NCI-H2081 (cell line): ENCODE data around the gene LRMDA.
A peak's percentile ranks its signal among the peaks of the same experiment; 100 is the strongest.

Experiments
- DNase-seq, 2 experiments: peaks; one replicate each; lab custom pipeline; 2025; lab: John Stamatoyannopoulos, UW

Gene LRMDA

GRCh38 chr10:75444781-75445386 is 13.5 kb downstream of the LRMDA start:
- DNase-seq: no peak

GRCh38 chr10:75446508-75446907 is 15.1 kb downstream of the LRMDA start:
- DNase-seq: no peak

GRCh38 chr10:75448166-75448565 is 16.7 kb downstream of the LRMDA start:
- no peak for DNase-seq

GRCh38 chr10:75449382-75450074 is 18.1 kb downstream of the LRMDA start:
- DNase-seq: peak in 1 of 2 experiments; percentile 32

DNA sequence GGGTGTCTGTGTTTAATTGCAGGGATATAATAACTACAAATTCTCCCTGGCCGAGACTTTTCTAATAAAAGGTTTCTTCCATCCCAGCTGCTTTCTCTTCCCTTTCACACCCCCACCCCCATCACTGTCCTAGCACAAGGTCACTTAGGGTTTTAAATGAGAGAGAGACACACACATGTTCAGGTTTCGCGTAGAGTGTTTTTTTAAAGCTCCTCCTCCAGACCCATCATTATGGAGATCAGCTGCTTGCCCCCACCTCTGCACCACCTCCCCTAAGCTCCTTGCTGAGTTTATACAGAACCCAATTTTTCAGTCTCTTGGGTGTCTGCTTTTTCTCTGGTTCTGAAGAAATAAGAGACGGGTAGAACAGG is 18.6 kb downstream of the LRMDA start:
- peak in 1 of 2 experiments; percentile 32 for DNase-seq

- peak in 1 of 2 experiments; percentile 43 for DNase-seq
Measured at GRCh38 chr10:75450644-75451640, 19.5 kb downstream of the LRMDA start.

GRCh38 chr10:75451831-75452230 is 20.4 kb downstream of the LRMDA start:
- DNase-seq: no peak

DNA sequence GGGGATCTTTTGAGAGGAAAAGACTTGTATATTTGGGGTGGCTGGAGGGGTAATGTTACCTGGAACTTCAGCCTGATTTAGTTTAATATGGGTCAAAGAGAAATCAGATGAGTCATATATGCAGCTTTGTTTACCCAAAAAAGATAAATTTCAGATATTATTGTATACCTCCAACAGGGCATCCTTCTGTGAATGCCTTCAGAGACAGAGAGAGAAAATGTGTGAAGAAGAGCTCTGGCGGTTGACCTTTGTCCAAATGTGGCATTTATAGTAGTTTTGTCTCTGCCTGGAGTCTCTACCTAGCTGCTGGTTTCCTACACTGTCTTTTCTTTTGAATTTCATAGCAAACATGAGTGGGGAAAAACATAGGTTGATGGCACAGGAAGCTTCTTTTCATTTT is 21.6 kb downstream of the LRMDA start:
- no peak for DNase-seq

DNA sequence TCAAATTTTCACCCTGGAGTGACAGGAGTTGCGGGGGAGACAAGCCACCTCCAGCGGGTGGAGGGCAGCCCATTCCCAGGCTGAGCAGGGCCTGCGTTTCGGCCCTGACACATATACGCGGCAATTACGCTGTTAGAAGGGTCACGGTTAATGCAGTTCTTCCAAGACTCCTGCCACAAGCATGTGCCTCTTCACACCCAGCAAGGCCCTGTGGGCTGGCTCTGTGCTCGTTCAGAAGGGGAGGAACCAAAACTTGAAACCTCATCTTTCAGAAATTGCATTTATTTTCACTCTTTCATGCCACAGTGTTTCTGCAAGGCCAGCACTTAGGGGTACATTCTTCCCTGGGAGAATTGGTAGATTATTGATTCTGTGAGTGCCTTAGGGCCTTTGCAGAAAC is 24.7 kb downstream of the LRMDA start:
- no peak for DNase-seq

- DNase-seq: no peak
Measured at GRCh38 chr10:75460059-75460458, 28.6 kb downstream of the LRMDA start.

GRCh38 chr10:75461672-75462649 is 30.5 kb downstream of the LRMDA start:
- peak in 1 of 2 experiments; percentile 27 for DNase-seq

- DNase-seq: no peak
Measured at GRCh38 chr10:75462865-75463264, 31.4 kb downstream of the LRMDA start.

DNA sequence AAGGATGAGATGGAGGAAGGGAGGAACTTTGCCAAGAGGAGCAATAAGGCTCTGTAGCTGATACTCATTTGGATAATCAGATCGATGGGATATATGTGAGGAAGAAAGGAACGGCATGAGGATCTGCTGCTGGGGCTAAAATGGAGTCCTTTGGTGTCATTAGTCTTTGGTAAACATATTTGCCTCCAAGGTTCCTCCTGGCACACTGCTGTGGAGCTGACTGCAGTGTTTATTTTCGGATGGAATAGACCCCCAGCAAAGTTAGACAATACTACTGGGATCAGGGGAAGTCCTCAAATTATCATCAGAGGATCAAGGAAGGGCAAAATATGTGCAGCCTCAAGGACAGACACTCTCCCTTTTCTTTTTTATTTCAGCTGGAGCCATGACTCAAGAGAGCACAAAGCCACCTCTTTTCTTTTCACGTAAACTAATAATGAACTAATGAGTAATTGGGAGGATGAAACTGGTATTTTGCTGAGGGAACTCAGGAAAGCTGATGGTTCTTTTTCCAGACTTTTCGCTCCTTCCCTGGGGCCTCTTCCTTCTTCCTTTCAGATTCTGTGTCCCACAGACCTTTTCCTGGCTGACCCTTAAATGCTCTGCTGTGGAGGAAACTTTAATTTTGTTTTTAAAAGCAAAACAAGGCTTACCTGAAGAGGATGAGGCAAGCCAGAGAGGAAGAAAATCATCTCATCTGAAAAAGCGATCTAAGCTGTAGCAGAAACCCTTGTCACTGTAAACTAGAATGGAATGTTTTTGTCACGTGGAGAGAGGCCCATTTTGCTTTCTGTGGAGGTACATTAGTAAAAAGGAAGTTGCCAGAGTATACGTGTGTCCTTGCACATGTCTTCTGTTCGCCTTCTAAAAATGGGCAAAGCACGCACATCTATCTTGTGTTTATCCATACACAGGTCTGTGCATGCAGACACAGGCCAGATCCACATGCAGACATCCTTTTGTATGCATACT is 33.3 kb downstream of the LRMDA start:
- DNase-seq: no peak

- DNase-seq: no peak
Measured at GRCh38 chr10:75465450-75465827, 34.0 kb downstream of the LRMDA start.

DNA sequence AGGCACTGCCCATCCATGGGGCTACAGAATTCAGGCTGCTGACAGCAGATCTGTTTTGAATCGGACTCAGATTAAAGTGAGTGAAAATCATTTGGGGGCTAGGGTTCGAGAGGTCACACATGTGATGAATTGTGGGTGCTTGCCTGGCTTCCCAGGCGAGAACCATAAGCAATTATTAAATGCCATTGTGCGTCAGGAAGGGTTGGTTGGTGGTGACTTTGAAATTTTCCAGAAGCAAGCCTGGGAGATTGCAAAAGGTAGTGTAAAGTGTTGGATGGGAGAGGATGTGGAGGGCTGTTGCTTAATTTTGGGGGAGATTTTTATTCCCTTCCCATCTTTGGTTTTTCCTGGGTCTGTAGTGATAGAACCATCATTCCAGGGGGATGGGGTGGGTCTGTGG is 34.6 kb downstream of the LRMDA start:
- no peak for DNase-seq

GRCh38 chr10:75466886-75467285 is 35.5 kb downstream of the LRMDA start:
- no peak for DNase-seq

DNA sequence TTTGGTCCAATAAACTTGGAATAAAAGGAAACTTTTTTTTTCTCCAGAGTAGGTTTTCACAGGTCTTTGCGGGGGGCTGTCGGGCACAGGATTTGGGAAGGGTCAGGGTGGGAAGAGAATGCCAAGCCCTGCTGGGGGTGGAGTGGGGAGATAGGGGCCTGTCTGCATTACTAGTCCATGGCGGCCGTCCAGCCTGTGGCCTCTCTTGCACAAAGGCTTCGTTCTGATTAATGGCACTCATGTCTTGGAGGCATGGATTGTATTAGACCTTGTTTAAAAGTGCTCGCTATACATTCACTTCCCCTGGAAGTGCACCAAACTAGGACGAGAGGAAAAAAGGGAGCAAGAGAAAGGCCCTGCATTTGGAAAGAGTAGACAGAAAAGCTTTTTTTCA is 37.2 kb downstream of the LRMDA start:
- DNase-seq: no peak

- no peak for DNase-seq
Measured at GRCh38 chr10:75469006-75469616, 37.7 kb downstream of the LRMDA start.

DNA sequence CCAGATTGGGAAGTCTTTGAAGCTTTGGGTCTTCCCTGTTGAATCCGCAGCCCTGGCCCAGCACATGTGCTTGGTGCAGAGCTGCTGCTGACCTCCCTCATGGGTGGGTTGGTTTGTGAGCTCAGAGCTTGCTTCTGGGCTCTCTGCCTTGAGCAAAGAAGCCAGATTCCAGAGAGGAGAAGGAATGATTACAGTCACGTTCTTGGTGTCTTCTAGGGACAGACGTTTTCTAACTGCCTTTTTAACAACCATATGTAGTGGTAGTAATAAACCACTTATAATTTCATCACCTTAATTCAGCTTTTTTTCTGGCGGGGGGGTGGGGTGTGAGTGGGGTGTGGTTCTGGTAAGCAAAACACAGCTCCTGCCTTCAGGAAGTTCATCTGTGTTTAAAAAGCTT is 39.5 kb downstream of the LRMDA start:
- DNase-seq: no peak

- no peak for DNase-seq
Measured at GRCh38 chr10:75472685-75473084, 41.3 kb downstream of the LRMDA start.
